Glutamatergic neuron (in vitro differentiated cells): Measurements from ENCODE around the gene HMOX2. TPM values are rescaled to one million over a fixed set of nuclear protein-coding genes. Genes with fewer than 3 reads are reported as not detected.

Source experiments
- DNase-seq: peaks from one replicate; pipeline ENCODE4 v3.0.0; 2022
- H3K27ac Mint-ChIP-seq: one replicate; pipeline ENCODE4 v1.8.0; 2020; ENCODE audit warnings: mild to moderate bottlenecking, mixed read lengths, inconsistent platforms; ENCODE audit not compliant: unreplicated experiment
- H3K27me3 Mint-ChIP-seq: one replicate; pipeline ENCODE4 v1.8.0; 2020; ENCODE audit warnings: mild to moderate bottlenecking, moderate library complexity, mixed read lengths, inconsistent platforms; ENCODE audit not compliant: unreplicated experiment
- H3K36me3 Mint-ChIP-seq: one replicate; pipeline ENCODE4 v1.8.0; 2020; ENCODE audit warnings: mild to moderate bottlenecking, mixed read lengths, inconsistent platforms; ENCODE audit not compliant: unreplicated experiment
- H3K4me1 Mint-ChIP-seq: one replicate; pipeline ENCODE4 v1.8.0; 2020; ENCODE audit warnings: mild to moderate bottlenecking, low read depth, mixed read lengths, inconsistent platforms; ENCODE audit not compliant: unreplicated experiment
- H3K4me3 Mint-ChIP-seq: one replicate; pipeline ENCODE4 v1.8.0; 2020; ENCODE audit warnings: mild to moderate bottlenecking, mixed read lengths, inconsistent platforms; ENCODE audit not compliant: unreplicated experiment
- H3K9me3 Mint-ChIP-seq: one replicate; pipeline ENCODE4 v1.8.0; 2020; ENCODE audit warnings: mild to moderate bottlenecking, moderate library complexity, mixed read lengths, inconsistent platforms; ENCODE audit not compliant: unreplicated experiment
- CTCF ChIP-seq: fragments of 200-600 bp; sonication (generic); IDR thresholded peaks from one replicate; pipeline ENCODE4 v1.5.0; 2021; ENCODE audit not compliant: partially characterized antibody, unreplicated experiment
- long read RNA-seq: library from polyadenylated mRNA; unstranded; transcript quantifications from one replicate; pipeline ENCODE4 v2.0.0, GENCODE V29; 2020; ENCODE audit not compliant: unreplicated experiment
- total RNA-seq: library from RNA; stranded (reverse); fragmentation: NEBNext Ultra II Directional; extraction: Animal tissue kit (Norgen Biotek cat#: 25700); gene quantifications from one replicate; pipeline ENCODE4 v1.2.1, GENCODE V29; 2021; ENCODE audit not compliant: unreplicated experiment

The HMOX2 gene
- total RNA-seq, result 76.0 TPM
- long read RNA-seq, transcript HMOX2-208 (6 exons, 2,147 nt), result major isoform, 57 of 77 reads
- long read RNA-seq, transcript HMOX2-205 (7 exons, 1,797 nt), result minor isoform, 5 of 77 reads
- long read RNA-seq, partial matches to known transcripts, result 7 of 77 reads
- long read RNA-seq, other reads (novel, unspliced or antisense), result 3 of 77 reads

GRCh38 chr16:4475880-4476788 lies at the start of gene HMOX2:
TSS of gene HMOX2 (plus strand) at chr16:4476398. CDS start at chr16:4505525, 29,127 bp downstream.
- H3K36me3 Mint-ChIP-seq, result no peaks in the 10 kb centered on the region
- peaks cover 2% of the 10 kb centered on the region for H3K9me3 Mint-ChIP-seq
- peak within 1 kb of the TSS; percentile 82 for H3K4me3 Mint-ChIP-seq
- DNase-seq, result peak; percentile 97
- peak within 1 kb of the TSS; percentile 74 for H3K27ac Mint-ChIP-seq
- H3K27me3 Mint-ChIP-seq, result peaks cover 2% of the 10 kb centered on the region
- H3K4me1 Mint-ChIP-seq, result peaks cover 3% of the 10 kb centered on the region
- no peak for TF ChIP-seq CTCF

- peaks cover 12% of the 10 kb centered on the region for H3K4me1 Mint-ChIP-seq
- no peak for DNase-seq
- H3K27ac Mint-ChIP-seq, result peak overlapping the region; percentile 90
- no peaks in the 10 kb centered on the region for H3K36me3 Mint-ChIP-seq
- TF ChIP-seq CTCF, result no peak
- peaks cover 13% of the 10 kb centered on the region for H3K27me3 Mint-ChIP-seq
- H3K9me3 Mint-ChIP-seq, result peaks cover 9% of the 10 kb centered on the region
- peak overlapping the region; percentile 99 for H3K4me3 Mint-ChIP-seq
These were observed 49.4 kb upstream of the HMOX2 start for GRCh38 chr16:4426722-4427372.

GRCh38 chr16:4428500-4428899 lies 47.7 kb upstream of the HMOX2 start:
- no peaks in the 10 kb centered on the region for H3K36me3 Mint-ChIP-seq
- peaks cover 12% of the 10 kb centered on the region for H3K4me1 Mint-ChIP-seq
- TF ChIP-seq CTCF, result no peak
- peaks cover 9% of the 10 kb centered on the region for H3K9me3 Mint-ChIP-seq
- H3K4me3 Mint-ChIP-seq, result no peak overlapping the region
- DNase-seq, result no peak
- peaks cover 13% of the 10 kb centered on the region for H3K27me3 Mint-ChIP-seq
- H3K27ac Mint-ChIP-seq, result no peak overlapping the region

- H3K4me3 Mint-ChIP-seq, result no peak overlapping the region
- H3K27ac Mint-ChIP-seq, result no peak overlapping the region
- H3K36me3 Mint-ChIP-seq, result no peaks in the 10 kb centered on the region
- H3K9me3 Mint-ChIP-seq, result peaks cover 5% of the 10 kb centered on the region
- H3K27me3 Mint-ChIP-seq, result peaks cover 7% of the 10 kb centered on the region
- TF ChIP-seq CTCF, result no peak
- peaks cover 12% of the 10 kb centered on the region for H3K4me1 Mint-ChIP-seq
- DNase-seq, result no peak
These were observed 45.2 kb upstream of the HMOX2 start for GRCh38 chr16:4431023-4431422.
